HEK293 (cell line): ENCODE data around the gene FSD2.

Experiments
- CTCF ChIA-PET: fragments of 350-600 bp; formaldehyde crosslinking; extraction: SDS; loops from one replicate; lab custom pipeline; 2021; ENCODE audit warnings: antibody characterized with exemption; lab: Yijun Ruan, JAX
- POLR2A ChIA-PET: fragments of 300-600 bp; formaldehyde crosslinking; extraction: SDS; loops from one replicate; lab custom pipeline; 2020; ENCODE audit warnings: antibody characterized with exemption, inconsistent platforms; lab: Yijun Ruan, JAX
- H3K27ac ChIP-seq: fragments of 200-500 bp; sonication (Bioruptor generic); 2 replicates; pipeline ENCODE4 v1.5.1; 2014; ENCODE audit warnings: low read depth, low read length, control low read depth, inconsistent platforms; ENCODE audit errors: extremely low read depth
- H3K36me3 ChIP-seq, 2 experiments: fragments of 200-500 bp in 1 of 2; sonication (Bioruptor generic) in 1 of 2; 1 replicate in 1 of 2; 2 replicates in 1 of 2; pipeline ENCODE4 v1.5.1; 2014 to 2017; ENCODE audit warnings: inconsistent platforms in 2 of 2, low read length in 2 of 2; ENCODE audit not compliant: control insufficient read depth in 2 of 2, insufficient read depth in 1 of 2
- H3K4me1 ChIP-seq: fragments of 200-500 bp; sonication (Bioruptor generic); 2 replicates; pipeline ENCODE4 v1.5.1; 2014; ENCODE audit warnings: mild to moderate bottlenecking, low read length, inconsistent platforms; ENCODE audit not compliant: control insufficient read depth, insufficient read depth
- H3K4me3 ChIP-seq: 2 replicates; pipeline ENCODE4 v1.5.1; 2011; ENCODE audit warnings: low read depth, mild to moderate bottlenecking, control low read depth, low read length, moderate library complexity
- H3K9me3 ChIP-seq: fragments of 200-500 bp; sonication (Bioruptor generic); 2 replicates; pipeline ENCODE4 v1.5.1; 2014; ENCODE audit warnings: low read depth, low read length, inconsistent platforms; ENCODE audit not compliant: control insufficient read depth, insufficient read depth
- BCL11B ChIP-seq: fragments of 450-650 bp; formaldehyde crosslinking; IDR thresholded peaks from 2 replicates; pipeline ENCODE4 v1.5.1; 2016; ENCODE audit warnings: low read depth, missing biosample characterization, missing genetic modification characterization
- GFI1B ChIP-seq: fragments of 450-650 bp; formaldehyde crosslinking; IDR thresholded peaks from 2 replicates; pipeline ENCODE4 v1.5.1; 2016; ENCODE audit warnings: missing biosample characterization, missing genetic modification characterization
- HOXD13 ChIP-seq: sonication (generic); formaldehyde crosslinking; IDR thresholded peaks from 2 replicates; pipeline ENCODE4 v1.8.0; 2022; ENCODE audit warnings: missing genetic modification reagents, borderline replicate concordance
- MZF1 ChIP-seq: fragments of 450-650 bp; formaldehyde crosslinking; IDR thresholded peaks from 2 replicates; pipeline ENCODE4 v1.5.1; 2017; ENCODE audit warnings: missing biosample characterization, missing genetic modification characterization, borderline replicate concordance
- TRIM28 ChIP-seq: IDR thresholded peaks from 2 replicates; pipeline ENCODE4 v1.6.1; 2011; ENCODE audit warnings: low read length, control low read depth, borderline replicate concordance
- WT1 ChIP-seq: fragments of 450-650 bp; formaldehyde crosslinking; IDR thresholded peaks from 2 replicates; pipeline ENCODE4 v1.5.1; 2016; ENCODE audit warnings: missing biosample characterization, missing genetic modification characterization
- ZIC2 ChIP-seq: fragments of 450-650 bp; formaldehyde crosslinking; IDR thresholded peaks from 2 replicates; pipeline ENCODE4 v1.5.1; 2016; ENCODE audit warnings: missing biosample characterization, missing genetic modification characterization
- ZNF16 ChIP-seq: fragments of 450-650 bp; formaldehyde crosslinking; IDR thresholded peaks from 2 replicates; pipeline ENCODE4 v1.5.1; 2016; ENCODE audit warnings: low read depth, missing biosample characterization, missing genetic modification characterization
- ZNF239 ChIP-seq: fragments of 450-650 bp; formaldehyde crosslinking; IDR thresholded peaks from 2 replicates; pipeline ENCODE4 v1.5.1; 2016; ENCODE audit warnings: missing biosample characterization, missing genetic modification characterization
- ZNF274 ChIP-seq, 2 experiments: fragments of 200-500 bp in 1 of 2; fragments of 450-650 bp in 1 of 2; sonication (Bioruptor generic) in 1 of 2; formaldehyde crosslinking in 1 of 2; IDR thresholded peaks; 2 replicates each; pipeline versions ENCODE4 v1.5.1 to v1.6.1; 2014 to 2016; ENCODE audit warnings: borderline replicate concordance in 1 of 2, inconsistent platforms in 1 of 2, low read length in 1 of 2, missing biosample characterization in 1 of 2, missing genetic modification characterization in 1 of 2
- ZNF473 ChIP-seq: fragments of 450-650 bp; formaldehyde crosslinking; IDR thresholded peaks from 2 replicates; pipeline ENCODE4 v1.5.1; 2017; ENCODE audit warnings: missing biosample characterization, missing genetic modification characterization
- ZNF510 ChIP-seq: fragments of 450-650 bp; formaldehyde crosslinking; IDR thresholded peaks from 2 replicates; pipeline ENCODE4 v1.5.1; 2018; ENCODE audit warnings: mild to moderate bottlenecking, missing genetic modification characterization, missing biosample characterization; ENCODE audit not compliant: insufficient replicate concordance
- ZNF707 ChIP-seq: fragments of 450-650 bp; formaldehyde crosslinking; IDR thresholded peaks from 2 replicates; pipeline ENCODE4 v1.5.1; 2016; ENCODE audit warnings: missing biosample characterization, missing genetic modification characterization
- ZNF843 ChIP-seq: fragments of 450-650 bp; formaldehyde crosslinking; IDR thresholded peaks from 2 replicates; pipeline ENCODE4 v1.5.1; 2016; ENCODE audit warnings: missing biosample characterization, missing genetic modification characterization
- TF ChIP-seq, protein P1 (sequence below): fragments of 450-650 bp; formaldehyde crosslinking; IDR thresholded peaks from 2 replicates; pipeline ENCODE4 v1.5.1; 2016; ENCODE audit warnings: missing biosample characterization, missing genetic modification characterization
- TF ChIP-seq, protein P2 (sequence below): fragments of 450-650 bp; formaldehyde crosslinking; IDR thresholded peaks from 2 replicates; pipeline ENCODE4 v1.5.1; 2016; ENCODE audit warnings: missing biosample characterization, missing genetic modification characterization
- TF ChIP-seq, protein P3 (sequence below): fragments of 450-650 bp; formaldehyde crosslinking; IDR thresholded peaks from 2 replicates; pipeline ENCODE4 v1.5.1; 2016; ENCODE audit warnings: missing biosample characterization, missing genetic modification characterization
- TF ChIP-seq, protein P4 (sequence below): fragments of 450-650 bp; formaldehyde crosslinking; IDR thresholded peaks from 2 replicates; pipeline ENCODE4 v1.5.1; 2016; ENCODE audit warnings: missing biosample characterization, missing genetic modification characterization
- TF ChIP-seq, protein P5 (sequence below): fragments of 450-650 bp; formaldehyde crosslinking; optimal IDR thresholded peaks from 2 replicates; pipeline ENCODE3; 2016; ENCODE audit warnings: missing biosample characterization, mild to moderate bottlenecking, missing genetic modification characterization

FSD2 gene

DNA sequence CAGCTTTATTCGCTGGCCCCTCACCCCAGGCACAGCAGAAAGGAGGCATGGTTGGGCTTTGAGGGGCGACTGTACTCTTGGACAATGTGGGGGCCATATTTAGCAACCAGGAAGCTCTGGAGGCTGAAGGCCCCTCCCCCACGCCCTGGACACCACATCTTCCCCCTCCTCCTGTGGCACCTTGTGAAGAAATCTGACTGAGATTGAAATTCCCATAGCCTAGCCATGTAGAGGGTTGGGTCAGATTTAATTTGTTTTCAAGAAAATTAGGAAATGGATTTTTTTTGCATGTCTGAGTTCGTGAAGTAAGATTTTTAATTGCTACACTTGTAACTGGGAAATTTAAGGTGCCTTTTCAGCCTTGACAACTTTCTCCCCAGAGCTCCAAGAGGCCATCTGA lies 24.5 kb downstream of the FSD2 start:
- Histone ChIP-seq H3K9me3 (no peaks in the 10 kb centered on the region), H3K36me3 (no peaks in the 10 kb centered on the region)
- POLR2A ChIA-PET, result no interaction called here
- TF ChIP-seq GFI1B, result no peak
- TF ChIP-seq ZNF707, result no peak
- TF ChIP-seq ZNF843, result no peak
- TF ChIP-seq, protein P1, sequence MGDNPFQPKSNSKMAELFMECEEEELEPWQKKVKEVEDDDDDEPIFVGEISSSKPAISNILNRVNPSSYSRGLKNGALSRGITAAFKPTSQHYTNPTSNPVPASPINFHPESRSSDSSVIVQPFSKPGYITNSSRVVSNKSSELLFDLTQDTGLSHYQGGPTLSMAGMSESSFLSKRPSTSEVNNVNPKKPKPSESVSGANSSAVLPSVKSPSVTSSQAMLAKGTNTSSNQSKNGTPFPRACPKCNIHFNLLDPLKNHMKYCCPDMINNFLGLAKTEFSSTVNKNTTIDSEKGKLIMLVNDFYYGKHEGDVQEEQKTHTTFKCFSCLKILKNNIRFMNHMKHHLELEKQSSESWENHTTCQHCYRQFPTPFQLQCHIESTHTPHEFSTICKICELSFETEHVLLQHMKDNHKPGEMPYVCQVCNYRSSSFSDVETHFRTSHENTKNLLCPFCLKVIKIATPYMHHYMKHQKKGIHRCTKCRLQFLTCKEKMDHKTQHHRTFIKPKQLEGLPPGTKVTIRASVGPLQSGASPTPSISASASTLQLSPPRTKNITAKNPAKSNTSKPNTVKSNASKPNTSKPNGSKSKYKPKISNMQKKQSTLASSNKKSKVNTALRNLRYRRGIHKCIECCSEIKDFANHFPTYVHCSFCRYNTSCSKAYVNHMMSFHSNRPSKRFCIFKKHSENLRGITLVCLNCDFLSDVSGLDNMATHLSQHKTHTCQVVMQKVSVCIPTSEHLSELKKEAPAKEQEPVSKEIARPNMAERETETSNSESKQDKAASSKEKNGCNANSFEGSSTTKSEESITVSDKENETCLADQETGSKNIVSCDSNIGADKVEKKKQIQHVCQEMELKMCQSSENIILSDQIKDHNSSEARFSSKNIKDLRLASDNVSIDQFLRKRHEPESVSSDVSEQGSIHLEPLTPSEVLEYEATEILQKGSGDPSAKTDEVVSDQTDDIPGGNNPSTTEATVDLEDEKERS (tag by site-specific recombination), result no peak
- TF ChIP-seq ZNF510 (tag by site-specific recombination), result no peak
- TF ChIP-seq, protein P2, sequence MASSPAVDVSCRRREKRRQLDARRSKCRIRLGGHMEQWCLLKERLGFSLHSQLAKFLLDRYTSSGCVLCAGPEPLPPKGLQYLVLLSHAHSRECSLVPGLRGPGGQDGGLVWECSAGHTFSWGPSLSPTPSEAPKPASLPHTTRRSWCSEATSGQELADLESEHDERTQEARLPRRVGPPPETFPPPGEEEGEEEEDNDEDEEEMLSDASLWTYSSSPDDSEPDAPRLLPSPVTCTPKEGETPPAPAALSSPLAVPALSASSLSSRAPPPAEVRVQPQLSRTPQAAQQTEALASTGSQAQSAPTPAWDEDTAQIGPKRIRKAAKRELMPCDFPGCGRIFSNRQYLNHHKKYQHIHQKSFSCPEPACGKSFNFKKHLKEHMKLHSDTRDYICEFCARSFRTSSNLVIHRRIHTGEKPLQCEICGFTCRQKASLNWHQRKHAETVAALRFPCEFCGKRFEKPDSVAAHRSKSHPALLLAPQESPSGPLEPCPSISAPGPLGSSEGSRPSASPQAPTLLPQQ, result no peak
- TF ChIP-seq ZNF16, result no peak
- TF ChIP-seq, protein P3, sequence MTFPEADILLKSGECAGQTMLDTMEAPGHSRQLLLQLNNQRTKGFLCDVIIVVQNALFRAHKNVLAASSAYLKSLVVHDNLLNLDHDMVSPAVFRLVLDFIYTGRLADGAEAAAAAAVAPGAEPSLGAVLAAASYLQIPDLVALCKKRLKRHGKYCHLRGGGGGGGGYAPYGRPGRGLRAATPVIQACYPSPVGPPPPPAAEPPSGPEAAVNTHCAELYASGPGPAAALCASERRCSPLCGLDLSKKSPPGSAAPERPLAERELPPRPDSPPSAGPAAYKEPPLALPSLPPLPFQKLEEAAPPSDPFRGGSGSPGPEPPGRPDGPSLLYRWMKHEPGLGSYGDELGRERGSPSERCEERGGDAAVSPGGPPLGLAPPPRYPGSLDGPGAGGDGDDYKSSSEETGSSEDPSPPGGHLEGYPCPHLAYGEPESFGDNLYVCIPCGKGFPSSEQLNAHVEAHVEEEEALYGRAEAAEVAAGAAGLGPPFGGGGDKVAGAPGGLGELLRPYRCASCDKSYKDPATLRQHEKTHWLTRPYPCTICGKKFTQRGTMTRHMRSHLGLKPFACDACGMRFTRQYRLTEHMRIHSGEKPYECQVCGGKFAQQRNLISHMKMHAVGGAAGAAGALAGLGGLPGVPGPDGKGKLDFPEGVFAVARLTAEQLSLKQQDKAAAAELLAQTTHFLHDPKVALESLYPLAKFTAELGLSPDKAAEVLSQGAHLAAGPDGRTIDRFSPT, result no peak
- no peak for TF ChIP-seq HOXD13 (CRISPR knock-in tag)
- no peak for TF ChIP-seq WT1
- no peak for TF ChIP-seq ZIC2 (tag by site-specific recombination)
- no peak for TF ChIP-seq TRIM28
- no peak for TF ChIP-seq BCL11B (tag by site-specific recombination)
- TF ChIP-seq ZNF473 (tag by site-specific recombination), result no peak
- no peak for TF ChIP-seq ZNF239
- TF ChIP-seq ZNF274 (IDR thresholded peaks at IDR 0.05; ENCODE audit: low read length), result no peak
- TF ChIP-seq ZNF274 (tag by site-specific recombination; IDR thresholded peaks at IDR 0.05; ENCODE audit: borderline replicate concordance), result no peak
- TF ChIP-seq, protein P4, sequence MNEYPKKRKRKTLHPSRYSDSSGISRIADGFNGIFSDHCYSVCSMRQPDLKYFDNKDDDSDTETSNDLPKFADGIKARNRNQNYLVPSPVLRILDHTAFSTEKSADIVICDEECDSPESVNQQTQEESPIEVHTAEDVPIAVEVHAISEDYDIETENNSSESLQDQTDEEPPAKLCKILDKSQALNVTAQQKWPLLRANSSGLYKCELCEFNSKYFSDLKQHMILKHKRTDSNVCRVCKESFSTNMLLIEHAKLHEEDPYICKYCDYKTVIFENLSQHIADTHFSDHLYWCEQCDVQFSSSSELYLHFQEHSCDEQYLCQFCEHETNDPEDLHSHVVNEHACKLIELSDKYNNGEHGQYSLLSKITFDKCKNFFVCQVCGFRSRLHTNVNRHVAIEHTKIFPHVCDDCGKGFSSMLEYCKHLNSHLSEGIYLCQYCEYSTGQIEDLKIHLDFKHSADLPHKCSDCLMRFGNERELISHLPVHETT, result no peak
- no peak for TF ChIP-seq MZF1
- TF ChIP-seq, protein P5, sequence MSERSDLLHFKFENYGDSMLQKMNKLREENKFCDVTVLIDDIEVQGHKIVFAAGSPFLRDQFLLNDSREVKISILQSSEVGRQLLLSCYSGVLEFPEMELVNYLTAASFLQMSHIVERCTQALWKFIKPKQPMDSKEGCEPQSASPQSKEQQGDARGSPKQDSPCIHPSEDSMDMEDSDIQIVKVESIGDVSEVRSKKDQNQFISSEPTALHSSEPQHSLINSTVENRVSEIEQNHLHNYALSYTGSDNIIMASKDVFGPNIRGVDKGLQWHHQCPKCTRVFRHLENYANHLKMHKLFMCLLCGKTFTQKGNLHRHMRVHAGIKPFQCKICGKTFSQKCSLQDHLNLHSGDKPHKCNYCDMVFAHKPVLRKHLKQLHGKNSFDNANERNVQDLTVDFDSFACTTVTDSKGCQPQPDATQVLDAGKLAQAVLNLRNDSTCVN, result no peak
- TF ChIP-seq, all 188 proteins: peak for 0
- Histone ChIP-seq H3K4me1 (no peaks in the 10 kb centered on the region), H3K4me3 (no peak overlapping the region), H3K27ac (no peak overlapping the region)
- CTCF ChIA-PET, result no interaction called here
